HFF-Myc (cell line): ENCODE data around the gene NRK.
"Not testable (repeated sequence)": the region's sequence is repeated elsewhere in the genome, so short reads cannot be mapped to it uniquely, and the experiment has no call there.

Source experiments
- DNase-seq: peaks from one replicate; pipeline ENCODE4 v3.0.0-alpha.2; 2011; ENCODE audit warnings: low read depth; ENCODE audit errors: extremely low read depth
- H3K4me3 ChIP-seq: replicated peaks from 2 replicates; pipeline ENCODE4 v1.5.1; 2011; ENCODE audit warnings: low read depth, mild to moderate bottlenecking, control low read depth, low read length
- TF ChIP-seq, protein P1 (sequence below): IDR thresholded peaks from 2 replicates; pipeline ENCODE4 v1.5.1; 2012; ENCODE audit warnings: mild to moderate bottlenecking, low read depth, low read length, control low read depth; ENCODE audit errors: missing control alignments

The NRK gene

DNA sequence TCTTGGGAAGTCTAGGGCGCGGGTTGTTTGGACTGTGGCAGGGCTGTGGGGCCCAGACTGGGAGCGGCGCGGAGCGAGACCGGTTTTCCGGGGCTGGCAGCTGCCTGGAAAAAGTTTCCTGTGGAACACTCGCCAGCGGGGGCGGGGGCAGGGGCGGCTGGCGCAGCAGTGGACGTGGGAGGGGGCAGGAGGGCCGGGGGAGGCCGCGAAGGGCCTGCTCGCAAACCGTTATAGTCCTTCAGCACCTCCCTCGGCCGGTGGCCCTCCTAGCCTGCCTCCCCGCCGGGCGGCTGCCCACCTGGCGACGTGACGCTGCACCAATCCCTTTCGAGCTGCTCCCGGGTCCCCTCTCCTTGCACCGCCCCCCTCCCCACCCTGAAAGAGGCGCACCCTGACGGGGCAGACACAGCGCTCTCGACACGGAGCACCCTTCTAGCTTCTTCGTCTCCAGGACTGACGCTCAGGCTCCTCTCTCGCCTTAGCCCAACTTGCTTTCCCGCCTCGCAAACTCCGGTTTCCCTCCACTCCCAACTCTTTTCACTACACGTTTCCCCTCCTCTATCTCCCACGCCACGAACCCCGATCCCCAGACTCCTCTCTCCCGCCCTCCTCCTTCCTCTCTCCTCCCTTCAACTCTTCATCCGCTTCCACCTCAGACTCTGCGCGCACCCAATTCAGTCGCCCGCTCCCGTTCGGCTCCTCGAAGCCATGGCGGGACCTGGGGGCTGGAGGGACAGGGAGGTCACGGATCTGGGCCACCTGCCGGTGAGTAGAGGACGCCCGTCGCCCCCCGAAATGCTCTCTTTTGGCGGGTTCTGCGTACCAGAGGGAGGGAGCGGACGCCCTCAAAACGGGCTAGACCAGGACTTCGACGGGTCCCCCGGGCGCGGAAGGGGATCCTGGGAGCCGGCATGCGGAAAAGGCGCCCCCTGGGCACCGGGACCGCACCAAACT, at the start of gene NRK:
TSS of gene NRK (plus strand) at position 402 of the 954 bp plus-strand sequence. CDS start at position 709, 307 bp downstream.
- H3K4me3 ChIP-seq: no peak within 1 kb of the TSS
- no peak for DNase-seq
- TF ChIP-seq, protein P1, sequence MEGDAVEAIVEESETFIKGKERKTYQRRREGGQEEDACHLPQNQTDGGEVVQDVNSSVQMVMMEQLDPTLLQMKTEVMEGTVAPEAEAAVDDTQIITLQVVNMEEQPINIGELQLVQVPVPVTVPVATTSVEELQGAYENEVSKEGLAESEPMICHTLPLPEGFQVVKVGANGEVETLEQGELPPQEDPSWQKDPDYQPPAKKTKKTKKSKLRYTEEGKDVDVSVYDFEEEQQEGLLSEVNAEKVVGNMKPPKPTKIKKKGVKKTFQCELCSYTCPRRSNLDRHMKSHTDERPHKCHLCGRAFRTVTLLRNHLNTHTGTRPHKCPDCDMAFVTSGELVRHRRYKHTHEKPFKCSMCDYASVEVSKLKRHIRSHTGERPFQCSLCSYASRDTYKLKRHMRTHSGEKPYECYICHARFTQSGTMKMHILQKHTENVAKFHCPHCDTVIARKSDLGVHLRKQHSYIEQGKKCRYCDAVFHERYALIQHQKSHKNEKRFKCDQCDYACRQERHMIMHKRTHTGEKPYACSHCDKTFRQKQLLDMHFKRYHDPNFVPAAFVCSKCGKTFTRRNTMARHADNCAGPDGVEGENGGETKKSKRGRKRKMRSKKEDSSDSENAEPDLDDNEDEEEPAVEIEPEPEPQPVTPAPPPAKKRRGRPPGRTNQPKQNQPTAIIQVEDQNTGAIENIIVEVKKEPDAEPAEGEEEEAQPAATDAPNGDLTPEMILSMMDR: no peak

- DNase-seq: no peak
- TF ChIP-seq, protein P1: no peak
- no peak overlapping the region for H3K4me3 ChIP-seq
These were observed 48.5 kb upstream of the NRK start for GRCh38 chrX:105773801-105774200.

- DNase-seq: no peak
- H3K4me3 ChIP-seq: no peak overlapping the region
- TF ChIP-seq, protein P1: no peak
These were observed 46.7 kb upstream of the NRK start for GRCh38 chrX:105775679-105776078.

GRCh38 chrX:105781804-105782203, 40.5 kb upstream of the NRK start:
- TF ChIP-seq, protein P1: no peak
- no peak for DNase-seq
- H3K4me3 ChIP-seq: no peak overlapping the region

GRCh38 chrX:105796877-105797276, 25.5 kb upstream of the NRK start:
- H3K4me3 ChIP-seq, DNase-seq: not testable (repeated sequence)

DNA sequence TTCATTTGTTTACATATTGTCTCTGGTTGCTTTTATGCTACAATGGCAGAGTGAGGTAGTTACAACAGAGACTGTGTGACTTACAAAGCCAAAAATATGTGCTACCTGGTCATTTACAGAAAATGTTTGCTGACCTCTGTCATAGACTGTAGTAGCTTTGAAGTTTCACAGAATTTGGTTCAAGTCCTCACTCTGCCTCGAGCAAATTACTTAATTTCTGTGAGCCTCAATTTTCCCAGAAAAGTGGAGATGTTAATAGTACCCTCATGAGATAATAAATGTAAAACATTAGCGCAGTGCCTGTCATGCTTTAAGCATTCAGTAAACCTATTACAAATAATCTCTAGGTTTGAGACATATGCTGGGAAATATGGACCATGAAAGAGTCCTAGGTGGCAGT, 18.4 kb upstream of the NRK start:
- TF ChIP-seq, protein P1: no peak
- DNase-seq: no peak
- H3K4me3 ChIP-seq: no peak overlapping the region

GRCh38 chrX:105805655-105806054, 16.7 kb upstream of the NRK start:
- H3K4me3 ChIP-seq, DNase-seq: not testable (repeated sequence)

- TF ChIP-seq, protein P1: no peak
- H3K4me3 ChIP-seq: no peak overlapping the region
- DNase-seq: no peak
These were observed 5.8 kb upstream of the NRK start for GRCh38 chrX:105816517-105816916.
